ENCODE results near the gene DOK6.
"Not testable (repeated sequence)": the region's sequence is repeated elsewhere in the genome, so short reads cannot be mapped to it uniquely, and the experiment has no call there.

Gene DOK6

DNA sequence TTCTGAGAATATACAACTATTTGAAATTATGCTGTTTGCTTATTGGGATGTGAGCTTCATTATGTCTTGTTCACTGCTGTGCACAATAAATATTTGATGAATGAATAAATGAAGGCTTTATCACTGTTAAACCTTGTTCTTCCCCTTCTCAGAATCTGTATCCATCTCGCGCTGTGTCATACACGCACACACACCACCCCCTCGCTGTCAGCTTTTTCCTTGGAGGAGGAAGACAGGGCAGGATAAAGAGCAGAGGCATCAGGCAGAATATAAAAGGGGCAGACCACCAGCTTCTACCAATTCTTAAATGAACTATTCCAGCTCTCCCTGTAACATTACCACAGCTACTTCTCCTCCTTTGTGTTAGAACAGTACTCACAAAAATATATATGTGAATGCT lies 472.0 kb downstream of the DOK6 start:
- DNase-seq: no peak
- TF ChIP-seq GATA1 (IDR thresholded peaks at IDR 0.05; ENCODE audit: low read depth, low read length) (no peak), POLR2A (IDR thresholded peaks at IDR 0.05; ENCODE audit: low read length) (no peak)

DNA sequence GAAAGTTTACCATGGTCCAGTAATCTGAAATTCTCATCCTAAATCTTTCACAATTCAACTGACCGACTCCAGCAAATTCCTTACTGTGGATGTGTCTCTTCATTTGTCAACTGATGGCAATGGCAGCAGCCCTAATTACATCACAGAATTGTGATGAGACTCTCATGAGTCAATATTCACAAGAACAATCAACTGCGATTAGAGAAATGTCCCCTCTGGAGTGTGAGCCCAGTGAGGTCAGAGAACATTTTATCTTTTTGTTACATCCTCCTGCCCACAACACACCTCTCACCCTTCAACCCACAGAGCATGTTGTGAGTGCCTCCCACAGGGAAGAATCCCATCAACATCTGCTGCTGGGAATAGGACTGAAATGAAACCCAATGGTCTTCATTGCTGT lies 473.4 kb downstream of the DOK6 start:
- no peak for DNase-seq
- TF ChIP-seq POLR2A (IDR thresholded peaks at IDR 0.05; ENCODE audit: low read length): no peak
- TF ChIP-seq GATA1 (IDR thresholded peaks at IDR 0.05; ENCODE audit: low read depth, low read length): no peak

DNA sequence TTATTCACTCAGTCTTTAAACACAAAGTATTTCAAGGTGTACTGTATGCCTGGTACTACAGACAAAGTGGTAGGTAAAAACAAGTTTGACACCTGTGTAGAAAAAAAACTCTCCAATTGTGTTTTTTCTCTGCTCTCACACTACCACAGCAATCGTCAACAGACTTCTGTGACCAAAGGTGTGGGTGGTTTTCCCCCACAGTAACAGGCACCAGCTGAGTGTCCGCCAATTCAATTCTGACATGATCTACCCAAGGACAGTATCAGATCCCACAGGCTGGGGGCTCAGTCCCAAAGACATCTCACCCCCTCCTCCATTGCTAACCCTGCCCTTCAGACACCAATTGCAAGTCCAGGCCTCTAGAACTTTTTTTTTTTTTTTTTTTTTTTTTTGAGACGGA lies 475.8 kb downstream of the DOK6 start:
- DNase-seq: no peak
- TF ChIP-seq GATA1 (IDR thresholded peaks at IDR 0.05; ENCODE audit: low read depth, low read length) (no peak), POLR2A (IDR thresholded peaks at IDR 0.05; ENCODE audit: low read length) (no peak)

DNA sequence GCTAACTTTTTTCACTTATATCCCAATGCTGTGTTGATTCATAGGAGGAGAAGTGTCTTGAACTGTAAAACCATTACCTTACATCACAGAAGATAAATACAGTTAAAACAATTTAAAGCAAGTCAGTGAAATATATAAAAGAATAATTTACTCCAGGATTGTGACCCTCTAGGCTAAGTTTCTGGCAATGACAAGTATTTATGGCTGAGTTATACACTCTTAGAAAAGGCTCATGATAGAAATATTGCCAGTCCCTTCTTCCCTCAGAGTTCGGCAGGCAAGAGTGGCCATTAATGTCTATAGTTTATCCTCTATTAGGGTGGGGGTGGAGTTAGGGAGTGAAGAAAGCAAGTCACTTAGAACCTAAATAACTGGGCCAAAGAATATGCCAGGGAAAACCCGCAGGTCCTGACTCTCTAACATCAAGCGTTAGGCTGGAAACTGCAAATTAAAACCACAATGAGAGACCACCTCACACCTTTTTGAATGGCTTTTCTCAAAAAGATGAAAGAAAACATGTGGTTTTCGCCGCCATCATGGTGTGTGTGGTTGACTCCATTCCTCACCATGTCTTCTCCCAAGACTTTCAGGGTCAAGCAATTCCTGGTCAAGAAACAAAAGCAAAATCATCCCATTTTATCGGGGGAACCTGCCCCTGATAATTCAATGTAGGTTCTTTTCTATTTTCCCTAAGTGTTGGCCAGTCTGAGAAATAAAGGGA lies 477.7 kb downstream of the DOK6 start:
- no peak for TF ChIP-seq GATA1 (IDR thresholded peaks at IDR 0.05; ENCODE audit: low read depth, low read length)
- no peak for TF ChIP-seq POLR2A (IDR thresholded peaks at IDR 0.05; ENCODE audit: low read length)
- DNase-seq: no peak

DNA sequence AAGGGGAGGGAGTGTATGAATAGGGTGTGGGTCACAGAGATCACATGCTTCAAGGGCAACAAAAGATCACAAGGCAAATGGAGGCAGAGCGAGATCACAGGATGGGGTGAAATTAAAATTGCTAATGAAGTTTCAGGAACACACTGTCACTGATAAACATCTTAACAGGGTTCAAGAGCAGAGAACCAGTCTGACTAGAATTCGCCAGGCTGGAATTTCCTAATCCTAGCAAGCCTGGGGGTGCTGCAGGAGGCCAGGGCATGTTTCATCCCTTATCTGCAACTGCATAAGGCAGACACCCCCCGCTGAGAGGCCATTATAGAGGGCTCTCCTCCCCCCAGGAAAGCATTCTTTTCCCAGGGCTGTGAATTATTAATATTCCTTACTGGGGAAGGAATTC lies 478.4 kb downstream of the DOK6 start:
- DNase-seq: not testable (repeated sequence)

DNA sequence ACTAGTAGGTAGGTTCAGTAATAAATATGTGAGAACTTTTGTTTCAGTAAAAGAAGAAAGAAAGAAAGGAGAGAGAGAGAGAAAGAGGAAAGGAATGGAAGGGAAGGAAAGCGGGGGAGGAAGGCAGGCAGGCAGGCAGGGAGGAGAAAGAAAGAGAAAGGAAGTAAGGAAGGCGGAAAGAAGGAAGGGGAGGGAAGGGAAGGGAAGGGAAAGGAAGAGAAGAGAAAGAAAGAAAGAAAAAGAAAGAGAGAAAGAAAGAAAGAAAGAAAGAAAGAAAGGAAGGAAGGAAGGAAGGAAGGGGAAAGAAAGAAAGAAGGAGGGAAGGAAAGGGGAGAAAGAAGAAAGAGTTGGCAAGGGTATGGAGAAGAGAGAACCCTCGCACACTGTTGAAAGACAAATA lies 479.4 kb downstream of the DOK6 start:
- TF ChIP-seq GATA1 (IDR thresholded peaks at IDR 0.05; ENCODE audit: low read depth, low read length): no peak
- no peak for TF ChIP-seq POLR2A (IDR thresholded peaks at IDR 0.05; ENCODE audit: low read length)
- DNase-seq: no peak

DNA sequence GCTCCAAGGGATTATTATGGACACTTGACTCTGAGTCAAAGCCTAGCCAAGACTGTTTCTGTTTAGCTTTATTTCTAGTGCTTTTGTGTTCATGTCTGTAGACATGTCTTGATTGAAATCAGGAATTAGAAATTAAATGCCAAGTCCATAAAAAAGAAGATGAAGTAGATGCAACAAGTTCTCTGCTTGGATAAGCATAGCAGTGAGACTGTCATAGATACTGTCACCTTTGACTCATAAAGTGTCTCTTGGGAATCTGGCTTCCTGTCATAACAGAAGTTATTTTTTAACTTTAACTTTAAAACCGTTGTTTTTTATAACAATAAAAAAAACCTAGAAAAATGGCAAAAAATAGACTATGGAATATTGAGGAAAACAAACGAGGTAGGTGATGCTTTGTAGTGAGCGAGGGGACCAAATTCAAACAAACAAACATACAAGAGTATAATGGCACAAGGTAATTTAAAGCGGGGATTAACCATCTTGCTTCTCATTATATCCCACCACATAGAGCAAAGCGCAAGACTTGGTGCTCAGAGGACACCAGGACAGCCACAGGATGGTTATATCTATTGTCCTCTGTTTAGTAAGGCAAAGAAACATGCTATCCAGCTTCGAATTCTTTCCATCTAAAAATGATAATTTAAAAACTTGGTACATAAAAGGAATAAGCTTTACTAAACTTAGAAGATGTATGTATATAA lies 482.4 kb downstream of the DOK6 start:
- DNase-seq: no peak
- TF ChIP-seq POLR2A (IDR thresholded peaks at IDR 0.05; ENCODE audit: low read length): no peak
- no peak for TF ChIP-seq GATA1 (IDR thresholded peaks at IDR 0.05; ENCODE audit: low read depth, low read length)

DNA sequence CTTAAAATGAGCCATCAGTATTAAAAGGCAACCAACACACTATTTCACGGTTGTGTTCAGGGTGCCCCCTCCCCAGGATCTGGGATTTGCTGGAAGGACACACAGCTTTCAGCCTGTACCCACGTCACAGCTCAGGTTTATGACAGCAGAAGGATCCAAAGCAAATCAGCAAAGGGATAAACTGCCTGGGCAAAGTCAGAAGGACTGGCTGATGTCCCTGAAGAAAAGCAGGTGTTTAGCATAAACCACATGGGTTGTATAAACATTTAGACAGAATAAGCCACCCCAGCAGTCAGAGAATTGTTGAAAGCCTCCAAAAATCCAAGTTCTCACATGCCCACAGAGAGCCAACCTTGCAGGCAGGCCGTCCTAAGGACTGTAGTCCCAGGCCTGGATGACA lies 483.1 kb downstream of the DOK6 start:
- DNase-seq: no peak

DNA sequence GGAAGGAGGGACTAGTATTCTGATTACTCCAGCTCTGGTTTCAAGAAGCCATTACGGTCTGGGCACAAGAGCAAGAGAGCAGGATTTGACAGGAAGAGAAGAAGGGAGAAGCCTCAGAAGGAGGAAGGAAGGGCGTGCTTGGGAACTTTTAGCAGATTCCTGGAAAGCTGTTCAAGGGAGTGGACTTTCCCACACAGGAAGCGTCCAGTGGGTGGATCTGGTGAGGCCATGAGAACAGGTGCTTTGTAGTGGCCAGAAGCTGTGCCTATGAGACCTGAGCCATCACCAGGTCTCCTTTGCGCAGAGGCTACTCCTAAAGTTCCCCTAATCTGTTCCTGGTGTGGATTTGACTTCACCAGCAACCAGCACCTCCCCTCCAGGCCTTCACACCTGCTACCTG lies 484.7 kb downstream of the DOK6 start:
- DNase-seq: no peak
- no peak for TF ChIP-seq GATA1 (IDR thresholded peaks at IDR 0.05; ENCODE audit: low read depth, low read length)
- TF ChIP-seq POLR2A (IDR thresholded peaks at IDR 0.05; ENCODE audit: low read length): no peak

More for the DNA sequence above, 483.1 kb downstream of the DOK6 start:
- TF ChIP-seq POLR2A (IDR thresholded peaks at IDR 0.05; ENCODE audit: low read length) (no peak), GATA1 (IDR thresholded peaks at IDR 0.05; ENCODE audit: low read depth, low read length) (no peak)

DNA sequence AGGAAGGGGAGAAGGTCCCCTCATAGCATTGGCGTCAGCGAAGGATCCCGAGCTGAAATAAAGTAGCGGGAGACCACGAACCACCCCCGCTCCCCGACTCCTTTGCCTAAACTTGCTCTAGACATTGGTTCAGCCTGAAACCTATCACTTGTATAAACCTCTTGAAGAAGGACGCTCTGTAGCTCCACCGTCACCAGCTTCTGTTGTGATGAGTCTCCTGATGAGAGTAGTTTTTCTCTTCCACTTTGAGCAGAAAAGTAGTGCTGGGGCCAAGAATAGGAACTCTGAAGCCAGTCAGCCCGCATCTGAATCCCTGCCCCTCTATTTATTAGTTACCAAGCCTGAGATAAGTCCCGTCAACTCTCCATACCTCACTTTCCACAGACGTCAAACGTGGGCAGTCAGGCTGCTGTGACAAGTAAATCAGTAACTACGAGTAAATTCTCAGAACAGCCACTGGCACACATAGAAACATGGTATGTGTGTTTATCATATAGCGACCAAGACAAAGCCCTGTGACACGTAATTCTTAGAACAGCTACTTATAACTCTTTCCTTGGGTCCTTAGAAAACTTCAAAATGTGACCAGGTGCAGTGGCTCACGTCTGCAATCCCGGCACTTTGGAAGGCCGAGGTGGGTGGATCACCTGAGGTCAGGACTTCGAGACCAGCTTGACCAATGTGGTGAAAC lies 485.3 kb downstream of the DOK6 start:
- TF ChIP-seq GATA1 (IDR thresholded peaks at IDR 0.05; ENCODE audit: low read depth, low read length): no peak
- no peak for TF ChIP-seq POLR2A (IDR thresholded peaks at IDR 0.05; ENCODE audit: low read length)
- DNase-seq: no peak

DNA sequence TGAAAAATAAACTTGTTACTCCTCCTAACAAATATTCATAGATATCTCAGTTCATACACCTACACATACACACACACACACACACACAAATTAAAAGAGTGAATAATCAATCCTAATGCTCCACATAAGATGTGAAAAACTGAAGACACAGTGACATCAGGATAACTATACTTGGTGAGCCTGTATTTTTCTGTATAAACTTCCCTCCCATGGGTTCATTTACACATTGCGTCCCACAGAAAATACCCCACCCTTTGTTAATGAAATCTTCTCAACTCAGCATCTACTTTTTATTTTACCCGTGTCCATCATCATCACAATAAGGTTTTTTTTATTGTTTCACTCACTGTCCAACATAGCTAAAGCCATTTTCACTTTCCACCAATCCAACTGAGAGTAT lies 486.6 kb downstream of the DOK6 start:
- DNase-seq: no peak
- TF ChIP-seq POLR2A (IDR thresholded peaks at IDR 0.05; ENCODE audit: low read length): no peak
- no peak for TF ChIP-seq GATA1 (IDR thresholded peaks at IDR 0.05; ENCODE audit: low read depth, low read length)

DNA sequence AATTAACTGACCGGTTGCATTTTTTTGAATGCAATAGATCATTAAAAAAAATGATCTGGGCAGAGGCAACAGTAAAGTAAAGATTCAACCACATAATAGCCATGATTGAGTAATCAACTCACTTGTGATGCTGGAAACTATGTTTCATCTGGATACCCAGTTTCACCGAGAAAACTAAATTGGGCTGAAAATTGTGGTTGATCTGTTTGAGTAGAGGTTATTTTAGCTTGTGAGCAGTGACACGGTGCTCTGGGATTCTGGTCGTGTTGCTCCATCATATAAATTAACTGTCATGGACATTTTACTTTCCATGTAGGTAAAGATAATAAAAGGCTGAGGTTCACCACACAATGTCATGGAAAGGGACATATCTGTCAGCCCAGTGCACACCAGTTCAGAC lies 488.3 kb downstream of the DOK6 start:
- no peak for TF ChIP-seq GATA1 (IDR thresholded peaks at IDR 0.05; ENCODE audit: low read depth, low read length)
- no peak for TF ChIP-seq POLR2A (IDR thresholded peaks at IDR 0.05; ENCODE audit: low read length)
- no peak for DNase-seq

DNA sequence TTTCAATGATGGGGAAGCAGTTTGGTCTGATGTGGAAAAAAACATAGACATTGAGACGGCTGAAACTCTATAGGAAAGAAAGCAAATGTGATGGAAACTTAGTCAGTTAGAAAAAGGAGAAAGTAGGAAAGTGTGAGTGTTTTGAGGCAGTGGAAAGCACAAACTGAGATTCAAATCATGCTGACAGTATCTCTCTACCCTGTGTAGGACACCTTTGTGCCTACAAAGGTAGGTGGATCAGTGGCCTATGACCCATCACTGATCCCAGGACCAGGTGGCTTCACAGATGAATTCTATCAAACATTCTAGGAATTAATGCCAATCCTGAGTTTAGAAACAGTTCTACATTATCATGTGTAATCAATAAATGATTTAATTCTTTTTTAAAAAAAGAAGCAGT lies 489.9 kb downstream of the DOK6 start:
- no peak for DNase-seq
- TF ChIP-seq POLR2A (IDR thresholded peaks at IDR 0.05; ENCODE audit: low read length) (no peak), GATA1 (IDR thresholded peaks at IDR 0.05; ENCODE audit: low read depth, low read length) (no peak)

DNA sequence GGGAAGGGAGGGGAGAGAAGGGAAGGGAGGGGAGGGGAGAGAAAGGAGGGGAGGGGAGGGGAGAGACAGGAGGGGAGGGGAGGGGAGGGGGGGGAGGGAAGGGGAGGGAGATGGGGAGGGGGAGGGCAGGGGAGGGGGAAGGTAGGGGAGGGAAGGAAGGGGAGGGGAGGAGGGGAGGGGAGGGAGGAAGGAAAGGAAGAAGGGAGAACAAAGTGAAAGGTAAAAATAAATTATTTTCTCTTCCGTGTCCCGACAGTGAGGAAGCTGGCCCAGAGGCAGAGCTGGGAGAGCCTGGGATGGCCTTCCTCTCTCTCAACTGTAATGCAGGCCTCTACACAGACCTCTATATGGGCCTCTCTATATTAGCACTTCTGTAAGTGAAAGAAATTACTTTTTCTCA lies 493.8 kb downstream of the DOK6 start:
- no peak for DNase-seq
- TF ChIP-seq POLR2A (IDR thresholded peaks at IDR 0.05; ENCODE audit: low read length): no peak
- TF ChIP-seq GATA1 (IDR thresholded peaks at IDR 0.05; ENCODE audit: low read depth, low read length): no peak

Measured in erythroblast (primary cell).